GM12864 (cell line): ENCODE measurements around the gene CDH2.

Experiments
- DNase-seq: peaks from one replicate; pipeline ENCODE4 v3.0.0-alpha.2; 2011; ENCODE audit warnings: low read depth
- H3K4me3 ChIP-seq: 2 replicates; pipeline ENCODE4 v1.5.1; 2011; ENCODE audit warnings: mild to moderate bottlenecking, low read depth, low read length, control low read depth
- CTCF ChIP-seq: IDR thresholded peaks from 2 replicates; pipeline ENCODE4 v1.5.1; 2011; ENCODE audit warnings: low read depth, mild to moderate bottlenecking, moderate library complexity, low read length, control low read depth, inconsistent platforms; ENCODE audit errors: missing control alignments

The CDH2 gene

GRCh38 chr18:28128659-28128980, 48.3 kb downstream of the CDH2 start:
- no peak for TF ChIP-seq CTCF
- no peak overlapping the region for H3K4me3 ChIP-seq
- no peak for DNase-seq

- H3K4me3 ChIP-seq: no peak overlapping the region
- no peak for TF ChIP-seq CTCF
- no peak for DNase-seq
Observed at GRCh38 chr18:28127763-28128658, 48.9 kb downstream of the CDH2 start.

- TF ChIP-seq CTCF: no peak
- H3K4me3 ChIP-seq: no peak overlapping the region
- DNase-seq: no peak
Observed at GRCh38 chr18:28127228-28127627, 49.7 kb downstream of the CDH2 start.

GRCh38 chr18:28126768-28127167, 50.2 kb downstream of the CDH2 start:
- DNase-seq: no peak
- no peak overlapping the region for H3K4me3 ChIP-seq
- no peak for TF ChIP-seq CTCF

GRCh38 chr18:28125051-28125450, 51.9 kb downstream of the CDH2 start:
- TF ChIP-seq CTCF: no peak
- no peak overlapping the region for H3K4me3 ChIP-seq
- DNase-seq: no peak

- no peak for TF ChIP-seq CTCF
- no peak overlapping the region for H3K4me3 ChIP-seq
- DNase-seq: no peak
Observed at GRCh38 chr18:28124131-28125029, 52.5 kb downstream of the CDH2 start.
